Endothelial cell (in vitro differentiated cells): Measurements from ENCODE around the gene PARK7. TPM values are rescaled to one million over a fixed set of nuclear protein-coding genes. Genes with fewer than 3 reads are reported as not detected.

Source experiments
- DNase-seq: peaks from one replicate; pipeline ENCODE4 v3.0.0; 2021; ENCODE audit warnings: low spot score
- H3K27ac Mint-ChIP-seq: one replicate; pipeline ENCODE4 v1.8.0; 2021; ENCODE audit warnings: mixed read lengths, inconsistent platforms; ENCODE audit not compliant: unreplicated experiment
- H3K27me3 Mint-ChIP-seq: one replicate; pipeline ENCODE4 v1.8.0; 2021; ENCODE audit warnings: mild to moderate bottlenecking, moderate library complexity, mixed read lengths, inconsistent platforms; ENCODE audit not compliant: unreplicated experiment
- H3K36me3 Mint-ChIP-seq: one replicate; pipeline ENCODE4 v1.8.0; 2021; ENCODE audit warnings: mild to moderate bottlenecking, low read depth, mixed read lengths, inconsistent platforms; ENCODE audit not compliant: unreplicated experiment
- H3K4me1 Mint-ChIP-seq: one replicate; pipeline ENCODE4 v1.8.0; 2021; ENCODE audit warnings: mild to moderate bottlenecking, mixed read lengths, inconsistent platforms; ENCODE audit not compliant: unreplicated experiment
- H3K4me3 Mint-ChIP-seq: one replicate; pipeline ENCODE4 v1.8.0; 2021; ENCODE audit warnings: mild to moderate bottlenecking, mixed read lengths, inconsistent platforms; ENCODE audit not compliant: unreplicated experiment
- H3K9me3 Mint-ChIP-seq: one replicate; pipeline ENCODE4 v1.8.0; 2021; ENCODE audit warnings: mixed read lengths, inconsistent platforms; ENCODE audit not compliant: unreplicated experiment
- CTCF ChIP-seq: fragments of 200-600 bp; sonication (generic); IDR thresholded peaks from one replicate; pipeline ENCODE4 v1.5.0; 2021; ENCODE audit warnings: antibody characterized with exemption; ENCODE audit not compliant: unreplicated experiment
- long read RNA-seq: library from polyadenylated mRNA; unstranded; transcript quantifications from one replicate; pipeline ENCODE4 v2.0.0, GENCODE V29; 2020; ENCODE audit not compliant: unreplicated experiment
- total RNA-seq: library from RNA; stranded (reverse); fragmentation: NEBNext Ultra II Directional; extraction: Animal tissue kit (Norgen Biotek cat#: 25700); gene quantifications from one replicate; pipeline ENCODE4 v1.2.1, GENCODE V29; 2021; ENCODE audit not compliant: unreplicated experiment

PARK7 gene
- total RNA-seq = 223 TPM
- long read RNA-seq, transcript PARK7-209 (7 exons, 1,088 nt) = minor isoform, 82 of 187 reads
- long read RNA-seq, transcript PARK7-201 (7 exons, 949 nt) = major isoform, 85 of 187 reads
- long read RNA-seq, partial matches to known transcripts = 9 of 187 reads
- long read RNA-seq, other reads (novel, unspliced or antisense) = 8 of 187 reads

- no peak for TF ChIP-seq CTCF
Observed at GRCh38 chr1:7961216-7962013, at the start of gene PARK7. PARK7 (plus strand) TSS chr1:7961711; CDS start chr1:7962786, 1,075 bp downstream.

GRCh38 chr1:7912145-7912544 lies 49.4 kb upstream of the PARK7 start:
- Mint-ChIP-seq H3K36me3 (no peaks in the 10 kb centered on the region), H3K4me1 (no peaks in the 10 kb centered on the region), H3K9me3 (no peaks in the 10 kb centered on the region), H3K27ac (no peak overlapping the region), H3K4me3 (no peak overlapping the region), H3K27me3 (peaks cover 3% of the 10 kb centered on the region)
- TF ChIP-seq CTCF = no peak
- DNase-seq = no peak

More at GRCh38 chr1:7961216-7962013, at the start of gene PARK7:
- H3K36me3 Mint-ChIP-seq = peaks cover 8% of the 10 kb centered on the region
- H3K27me3 Mint-ChIP-seq = no peaks in the 10 kb centered on the region
- H3K4me3 Mint-ChIP-seq = peak within 1 kb of the TSS; percentile 99
- peaks cover 20% of the 10 kb centered on the region for H3K4me1 Mint-ChIP-seq
- H3K27ac Mint-ChIP-seq = peak within 1 kb of the TSS; percentile 98
- no peaks in the 10 kb centered on the region for H3K9me3 Mint-ChIP-seq
- DNase-seq = peak; percentile 100

- Mint-ChIP-seq H3K27ac (no peak overlapping the region), H3K4me1 (no peaks in the 10 kb centered on the region), H3K4me3 (no peak overlapping the region), H3K27me3 (peaks cover 3% of the 10 kb centered on the region), H3K9me3 (no peaks in the 10 kb centered on the region), H3K36me3 (no peaks in the 10 kb centered on the region)
- no peak for DNase-seq
- TF ChIP-seq CTCF = no peak
Observed at GRCh38 chr1:7912743-7913557, 48.6 kb upstream of the PARK7 start.

- Mint-ChIP-seq H3K9me3 (no peaks in the 10 kb centered on the region), H3K27me3 (peaks cover 3% of the 10 kb centered on the region), H3K4me3 (no peak overlapping the region), H3K4me1 (no peaks in the 10 kb centered on the region), H3K27ac (no peak overlapping the region), H3K36me3 (no peaks in the 10 kb centered on the region)
- TF ChIP-seq CTCF = no peak
- no peak for DNase-seq
Observed at GRCh38 chr1:7915826-7916500, 45.5 kb upstream of the PARK7 start.
